WTC11 (cell line): Measurements from ENCODE around the gene NFKB1. TPM values are rescaled to one million over a fixed set of nuclear protein-coding genes. Genes with fewer than 3 reads are reported as not detected.

Experiments used
- ATAC-seq: fragments of 200-7000 bp; cut with Tn5 transposase; 2 replicates; pipeline ENCODE4 v1.10.0; 2021; ENCODE audit warnings: mild to moderate bottlenecking, moderate library complexity
- CTCF ChIA-PET: fragments of 300-600 bp; sonication (Branson Sonifier 250); formaldehyde crosslinking; loops from one replicate; lab custom pipeline; 2021; ENCODE audit warnings: antibody characterized with exemption; lab: Charles Lee
- POLR2A ChIA-PET: fragments of 350-600 bp; sonication (Branson Sonifier 250); formaldehyde crosslinking; loops from one replicate; lab custom pipeline; 2021; ENCODE audit warnings: antibody characterized with exemption; lab: Charles Lee
- DNase-seq: peaks from one replicate; pipeline ENCODE4 v3.0.0; 2021; ENCODE audit warnings: low spot score
- H3K27ac Mint-ChIP-seq: 2 replicates; pipeline ENCODE4 v1.8.0; 2021; ENCODE audit warnings: mixed read lengths
- H3K27me3 Mint-ChIP-seq: 2 replicates; pipeline ENCODE4 v1.8.0; 2021; ENCODE audit warnings: low read depth, mild to moderate bottlenecking, moderate library complexity, mixed read lengths
- H3K36me3 Mint-ChIP-seq: 2 replicates; pipeline ENCODE4 v1.8.0; 2021; ENCODE audit warnings: mixed read lengths
- H3K4me1 Mint-ChIP-seq: 2 replicates; pipeline ENCODE4 v1.8.0; 2022; ENCODE audit warnings: mixed read lengths
- H3K4me3 Mint-ChIP-seq: 2 replicates; pipeline ENCODE4 v1.8.0; 2021; ENCODE audit warnings: mild to moderate bottlenecking, moderate library complexity, mixed read lengths
- H3K9me3 Mint-ChIP-seq: 2 replicates; pipeline ENCODE4 v1.8.0; 2021; ENCODE audit warnings: mixed read lengths
- ERG ChIP-seq: fragments of 250-450 bp; sonication (Bioruptor Pico); IDR thresholded peaks from 2 replicates; pipeline ENCODE4 v1.8.0; 2021; ENCODE audit warnings: mild to moderate bottlenecking
- ESRRA ChIP-seq: sonication (generic); formaldehyde crosslinking; IDR thresholded peaks from 2 replicates; pipeline ENCODE4 v1.8.1; 2022; ENCODE audit warnings: mild to moderate bottlenecking, missing genetic modification reagents, borderline replicate concordance
- FOXP4 ChIP-seq: sonication (generic); formaldehyde crosslinking; IDR thresholded peaks from 2 replicates; pipeline ENCODE4 v1.8.0; 2022; ENCODE audit warnings: mild to moderate bottlenecking, missing genetic modification reagents
- GRHL2 ChIP-seq: fragments of 250-450 bp; sonication (Bioruptor Pico); IDR thresholded peaks from 2 replicates; pipeline ENCODE4 v1.8.0; 2022; ENCODE audit warnings: mild to moderate bottlenecking, moderate library complexity; ENCODE audit not compliant: insufficient replicate concordance, severe bottlenecking
- JAZF1 ChIP-seq: fragments of 250-450 bp; sonication (Bioruptor Pico); IDR thresholded peaks from 2 replicates; pipeline ENCODE4 v1.9.0; 2021; ENCODE audit warnings: moderate library complexity, mild to moderate bottlenecking, inconsistent platforms
- KAT7 ChIP-seq: sonication (generic); formaldehyde crosslinking; IDR thresholded peaks from 2 replicates; pipeline ENCODE4 v1.8.1; 2023; ENCODE audit warnings: missing genetic modification reagents, mild to moderate bottlenecking, borderline replicate concordance
- MLX ChIP-seq: sonication (generic); formaldehyde crosslinking; IDR thresholded peaks from 2 replicates; pipeline ENCODE4 v1.8.1; 2023; ENCODE audit warnings: mild to moderate bottlenecking, missing genetic modification reagents, moderate library complexity
- MXD4 ChIP-seq: fragments of 250-450 bp; sonication (Bioruptor Pico); IDR thresholded peaks from 2 replicates; pipeline ENCODE4 v1.8.0; 2021; ENCODE audit warnings: mild to moderate bottlenecking, moderate library complexity, borderline replicate concordance
- MYBL2 ChIP-seq: sonication (generic); formaldehyde crosslinking; IDR thresholded peaks from 2 replicates; pipeline ENCODE4 v1.8.1; 2023; ENCODE audit warnings: mild to moderate bottlenecking, moderate library complexity, missing genetic modification reagents
- PRDM15 ChIP-seq: sonication (generic); formaldehyde crosslinking; IDR thresholded peaks from 2 replicates; pipeline ENCODE4 v1.8.0; 2022; ENCODE audit warnings: missing genetic modification reagents
- RORB ChIP-seq: fragments of 250-450 bp; sonication (Bioruptor Pico); IDR thresholded peaks from 2 replicates; pipeline ENCODE4 v1.9.0; 2021; ENCODE audit warnings: mild to moderate bottlenecking
- STAT6 ChIP-seq: sonication (generic); formaldehyde crosslinking; conservative IDR thresholded peaks from 2 replicates; pipeline ENCODE4 v1.8.1; 2023; ENCODE audit warnings: mild to moderate bottlenecking, low read depth, missing genetic modification reagents, moderate library complexity
- ZNF121 ChIP-seq: sonication (generic); formaldehyde crosslinking; IDR thresholded peaks from 2 replicates; pipeline ENCODE4 v1.8.0; 2023; ENCODE audit warnings: missing genetic modification reagents
- ZNF219 ChIP-seq: sonication (generic); formaldehyde crosslinking; IDR thresholded peaks from 2 replicates; pipeline ENCODE4 v1.8.0; 2023; ENCODE audit warnings: missing genetic modification reagents, mild to moderate bottlenecking, borderline replicate concordance
- ZNF232 ChIP-seq: sonication (generic); formaldehyde crosslinking; IDR thresholded peaks from 2 replicates; pipeline ENCODE4 v1.8.0; 2022; ENCODE audit warnings: mild to moderate bottlenecking, missing genetic modification reagents
- ZNF317 ChIP-seq: sonication (generic); formaldehyde crosslinking; IDR thresholded peaks from 2 replicates; pipeline ENCODE4 v1.8.1; 2023; ENCODE audit warnings: low read depth, mild to moderate bottlenecking, moderate library complexity, missing genetic modification reagents, borderline replicate concordance
- ZNF423 ChIP-seq: fragments of 250-450 bp; sonication (Bioruptor Pico); IDR thresholded peaks from 2 replicates; pipeline ENCODE4 v2.1.2; 2022; ENCODE audit warnings: mild to moderate bottlenecking, moderate library complexity
- total RNA-seq: library from RNA; stranded (reverse); gene quantifications from 3 replicates; pipeline ENCODE4 v1.2.3, GENCODE V29; 2021
- TF ChIP-seq, protein P1 (sequence below): fragments of 250-450 bp; sonication (Bioruptor Pico); IDR thresholded peaks from 2 replicates; pipeline ENCODE4 v1.9.0; 2021; ENCODE audit warnings: mild to moderate bottlenecking, borderline replicate concordance
- TF ChIP-seq, protein P2 (sequence below): sonication (generic); formaldehyde crosslinking; IDR thresholded peaks from 2 replicates; pipeline ENCODE4 v1.8.1; 2022; ENCODE audit warnings: low read depth, missing genetic modification reagents, borderline replicate concordance

The NFKB1 gene
- total RNA-seq, 1 experiment from 2014 or later = 5.6 TPM

DNA sequence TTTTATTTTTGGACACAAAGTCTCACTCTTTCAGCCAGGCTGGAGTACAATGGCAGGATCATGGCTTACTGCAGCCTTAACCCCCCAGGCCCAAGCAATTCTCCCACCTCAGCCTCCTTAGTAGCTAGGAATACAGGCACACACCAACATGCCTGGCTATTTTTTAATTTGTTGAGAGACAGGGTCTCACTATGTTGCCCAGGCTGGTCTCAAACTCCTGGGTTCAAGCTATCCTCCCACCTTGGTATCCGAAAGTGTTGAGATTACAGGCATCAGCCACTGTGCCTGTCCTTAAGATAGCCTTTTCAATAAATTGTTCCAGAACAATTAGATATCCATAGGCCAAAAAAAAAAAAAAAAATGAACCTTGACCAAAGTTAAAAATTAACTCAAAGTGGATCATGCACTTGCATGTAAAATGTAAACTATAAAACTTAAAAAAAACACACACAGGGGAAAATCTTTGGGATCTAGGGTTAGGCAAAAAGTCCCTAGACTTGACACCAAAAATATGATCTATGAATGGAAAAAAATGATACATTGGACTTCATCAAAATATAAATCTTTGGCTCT is 28.6 kb upstream of the NFKB1 start (continued):
- TF ChIP-seq ERG (CRISPR knock-in tag) (no peak), GRHL2 (CRISPR knock-in tag) (no peak), ZNF219 (CRISPR knock-in tag) (no peak), ZNF423 (CRISPR knock-in tag) (no peak), JAZF1 (CRISPR knock-in tag) (no peak), ZNF232 (CRISPR knock-in tag) (no peak), MXD4 (CRISPR knock-in tag) (no peak), ZNF317 (CRISPR knock-in tag) (no peak)
- TF ChIP-seq, protein P1, sequence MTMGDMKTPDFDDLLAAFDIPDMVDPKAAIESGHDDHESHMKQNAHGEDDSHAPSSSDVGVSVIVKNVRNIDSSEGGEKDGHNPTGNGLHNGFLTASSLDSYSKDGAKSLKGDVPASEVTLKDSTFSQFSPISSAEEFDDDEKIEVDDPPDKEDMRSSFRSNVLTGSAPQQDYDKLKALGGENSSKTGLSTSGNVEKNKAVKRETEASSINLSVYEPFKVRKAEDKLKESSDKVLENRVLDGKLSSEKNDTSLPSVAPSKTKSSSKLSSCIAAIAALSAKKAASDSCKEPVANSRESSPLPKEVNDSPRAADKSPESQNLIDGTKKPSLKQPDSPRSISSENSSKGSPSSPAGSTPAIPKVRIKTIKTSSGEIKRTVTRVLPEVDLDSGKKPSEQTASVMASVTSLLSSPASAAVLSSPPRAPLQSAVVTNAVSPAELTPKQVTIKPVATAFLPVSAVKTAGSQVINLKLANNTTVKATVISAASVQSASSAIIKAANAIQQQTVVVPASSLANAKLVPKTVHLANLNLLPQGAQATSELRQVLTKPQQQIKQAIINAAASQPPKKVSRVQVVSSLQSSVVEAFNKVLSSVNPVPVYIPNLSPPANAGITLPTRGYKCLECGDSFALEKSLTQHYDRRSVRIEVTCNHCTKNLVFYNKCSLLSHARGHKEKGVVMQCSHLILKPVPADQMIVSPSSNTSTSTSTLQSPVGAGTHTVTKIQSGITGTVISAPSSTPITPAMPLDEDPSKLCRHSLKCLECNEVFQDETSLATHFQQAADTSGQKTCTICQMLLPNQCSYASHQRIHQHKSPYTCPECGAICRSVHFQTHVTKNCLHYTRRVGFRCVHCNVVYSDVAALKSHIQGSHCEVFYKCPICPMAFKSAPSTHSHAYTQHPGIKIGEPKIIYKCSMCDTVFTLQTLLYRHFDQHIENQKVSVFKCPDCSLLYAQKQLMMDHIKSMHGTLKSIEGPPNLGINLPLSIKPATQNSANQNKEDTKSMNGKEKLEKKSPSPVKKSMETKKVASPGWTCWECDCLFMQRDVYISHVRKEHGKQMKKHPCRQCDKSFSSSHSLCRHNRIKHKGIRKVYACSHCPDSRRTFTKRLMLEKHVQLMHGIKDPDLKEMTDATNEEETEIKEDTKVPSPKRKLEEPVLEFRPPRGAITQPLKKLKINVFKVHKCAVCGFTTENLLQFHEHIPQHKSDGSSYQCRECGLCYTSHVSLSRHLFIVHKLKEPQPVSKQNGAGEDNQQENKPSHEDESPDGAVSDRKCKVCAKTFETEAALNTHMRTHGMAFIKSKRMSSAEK = no peak

DNA sequence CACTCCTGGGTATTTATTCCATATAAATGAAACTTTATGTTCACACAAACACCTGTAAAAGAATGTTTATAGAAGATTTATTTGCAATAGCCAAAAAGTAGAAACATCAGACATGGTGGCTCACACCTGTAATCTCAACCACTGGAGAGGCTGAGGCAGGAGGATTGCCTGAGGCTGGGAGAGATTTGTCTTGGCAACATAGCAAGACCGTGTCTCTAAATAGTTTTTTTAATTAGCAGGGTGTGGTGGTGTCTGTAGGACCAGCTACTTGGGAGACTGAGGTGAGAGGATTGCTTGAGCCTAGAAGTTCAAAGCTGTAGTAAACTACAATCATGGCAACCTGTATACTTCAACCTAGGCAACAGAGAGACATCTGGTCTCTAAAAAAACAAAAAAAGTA is 27.7 kb upstream of the NFKB1 start:
- ChIA-PET POLR2A (no interaction called here), CTCF (no interaction called here)
- peaks cover 3% of the 10 kb centered on the region; the same call in 1 of the 2 replicates for H3K4me1 Mint-ChIP-seq
- H3K9me3 Mint-ChIP-seq = peaks cover 38% of the 10 kb centered on the region
- no peaks in the 10 kb centered on the region for H3K27me3 Mint-ChIP-seq
- DNase-seq = no peak
- peaks cover 12% of the 10 kb centered on the region for H3K36me3 Mint-ChIP-seq
- no peak overlapping the region for H3K27ac Mint-ChIP-seq
- ATAC-seq = no peak
- no peak overlapping the region for H3K4me3 Mint-ChIP-seq
- TF ChIP-seq, protein P2, sequence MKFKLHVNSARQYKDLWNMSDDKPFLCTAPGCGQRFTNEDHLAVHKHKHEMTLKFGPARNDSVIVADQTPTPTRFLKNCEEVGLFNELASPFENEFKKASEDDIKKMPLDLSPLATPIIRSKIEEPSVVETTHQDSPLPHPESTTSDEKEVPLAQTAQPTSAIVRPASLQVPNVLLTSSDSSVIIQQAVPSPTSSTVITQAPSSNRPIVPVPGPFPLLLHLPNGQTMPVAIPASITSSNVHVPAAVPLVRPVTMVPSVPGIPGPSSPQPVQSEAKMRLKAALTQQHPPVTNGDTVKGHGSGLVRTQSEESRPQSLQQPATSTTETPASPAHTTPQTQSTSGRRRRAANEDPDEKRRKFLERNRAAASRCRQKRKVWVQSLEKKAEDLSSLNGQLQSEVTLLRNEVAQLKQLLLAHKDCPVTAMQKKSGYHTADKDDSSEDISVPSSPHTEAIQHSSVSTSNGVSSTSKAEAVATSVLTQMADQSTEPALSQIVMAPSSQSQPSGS (CRISPR knock-in tag) = no peak
- TF ChIP-seq FOXP4 (no peak), MLX (CRISPR knock-in tag) (no peak), ZNF121 (CRISPR knock-in tag) (no peak), MXD4 (CRISPR knock-in tag) (no peak), ESRRA (CRISPR knock-in tag) (no peak), MYBL2 (CRISPR knock-in tag) (no peak), RORB (CRISPR knock-in tag) (no peak), KAT7 (no peak), PRDM15 (CRISPR knock-in tag) (no peak), STAT6 (no peak)
